ENCODE data around the gene FOXP4. TPM values are rescaled to one million over a fixed set of nuclear protein-coding genes. Genes with fewer than 3 reads are reported as not detected.

FOXP4 gene
- total RNA-seq, 1 experiment from 2014 or later = 26.0 TPM

GRCh38 chr6:41581381-41581991 lies 35.3 kb downstream of the FOXP4 start:
- POLR2A ChIA-PET (ENCODE audit: unreplicated experiment) = interaction anchor here (0.5 to 0.6 kb wide), 3 partner anchors 125 to 509 kb away, joined by 3 to 5 read pairs (median 4); partner anchors contain the start of gene OARD1
- CTCF ChIA-PET = interaction anchor here (0.9 kb wide), 1 partner anchor 117 kb away, joined by 3 read pairs; no protein-coding TSS in a partner anchor
- Histone ChIP-seq H3K4me2 (peak overlapping the region; percentile 47), H3K4me1 (replicated peaks; ENCODE audit: insufficient read depth) (peaks cover 67% of the 10 kb centered on the region), H4K20me1 (ENCODE audit: insufficient read depth) (no peaks in the 10 kb centered on the region), H3K4me3 (no peak overlapping the region), H3F3A (ENCODE audit: insufficient read depth, low read depth) (peaks cover 44% of the 10 kb centered on the region), H3K27me3 (ENCODE audit: insufficient read depth, low read depth) (no peaks in the 10 kb centered on the region), H2AFZ (no peak overlapping the region), H3K9me2 (ENCODE audit: insufficient read depth) (no peaks in the 10 kb centered on the region), H3K36me3 (ENCODE audit: low read depth) (no peaks in the 10 kb centered on the region), H3K9me3 (ENCODE audit: insufficient read depth, low read depth) (no peaks in the 10 kb centered on the region), H3K79me2 (ENCODE audit: low read depth) (no peaks in the 10 kb centered on the region), H3K27ac (peak overlapping the region; percentile 48)
- intact Hi-C loops (cut with micrococcal nuclease; ENCODE audit: unreplicated experiment) = loop anchor here (5.0 kb wide), 1 partner anchor 34 kb away; the partner anchor contains the start of gene FOXP4
- TF ChIP-seq EZH2 (IDR thresholded peaks at IDR 0.05; ENCODE audit: low read depth) (no peak), CTCF (conservative IDR thresholded peaks at IDR 0.05) (no peak)
- DNase-seq = peak; percentile 81 to 83
- BruUV-seq (replicated peaks) = no TSS peak

GRCh38 chr6:41582540-41582939 lies 36.4 kb downstream of the FOXP4 start:
- intact Hi-C loops (cut with micrococcal nuclease; ENCODE audit: unreplicated experiment) = loop anchor here (5.0 kb wide), 1 partner anchor 35 kb away; the partner anchor contains the start of gene FOXP4
- no peak for DNase-seq
- CTCF ChIA-PET = no interaction called here
- TF ChIP-seq EZH2 (IDR thresholded peaks at IDR 0.05; ENCODE audit: low read depth) (no peak), CTCF (conservative IDR thresholded peaks at IDR 0.05) (no peak)
- Histone ChIP-seq H3K4me3 (no peak overlapping the region), H4K20me1 (ENCODE audit: insufficient read depth) (no peaks in the 10 kb centered on the region), H3K4me2 (no peak overlapping the region), H3K27ac (no peak overlapping the region; the same call in 1 of the 2 replicates), H3K9me2 (ENCODE audit: insufficient read depth) (no peaks in the 10 kb centered on the region), H2AFZ (no peak overlapping the region), H3K36me3 (ENCODE audit: low read depth) (no peaks in the 10 kb centered on the region), H3K27me3 (ENCODE audit: insufficient read depth, low read depth) (no peaks in the 10 kb centered on the region), H3K4me1 (replicated peaks; ENCODE audit: insufficient read depth) (peaks cover 57% of the 10 kb centered on the region), H3K9me3 (ENCODE audit: insufficient read depth, low read depth) (no peaks in the 10 kb centered on the region), H3K79me2 (ENCODE audit: low read depth) (no peaks in the 10 kb centered on the region), H3F3A (ENCODE audit: insufficient read depth, low read depth) (peaks cover 38% of the 10 kb centered on the region)
- POLR2A ChIA-PET (ENCODE audit: unreplicated experiment) = no interaction called here
- BruUV-seq (replicated peaks) = no TSS peak

DNA sequence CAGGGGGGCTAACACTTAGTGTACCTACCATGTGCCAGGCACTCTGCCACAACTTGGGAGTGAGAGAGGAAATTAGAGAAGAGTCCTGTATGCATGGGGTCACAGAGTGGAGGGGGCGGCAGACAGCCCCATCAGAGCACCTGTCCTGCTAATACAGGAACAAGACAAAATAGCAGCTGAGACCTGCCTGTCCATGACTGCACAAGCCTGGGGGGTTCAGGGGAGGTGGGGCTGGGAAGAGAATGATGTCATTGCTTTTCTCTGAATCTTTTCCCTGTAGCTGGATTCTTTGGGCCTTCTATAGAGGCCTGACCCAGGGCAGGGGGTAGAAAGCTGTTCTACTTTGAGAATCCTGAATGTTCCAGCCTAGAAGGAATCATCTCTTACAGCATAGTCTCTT lies 37.4 kb downstream of the FOXP4 start:
- H3K79me2 ChIP-seq (ENCODE audit: low read depth) = no peaks in the 10 kb centered on the region
- H2AFZ ChIP-seq = no peak overlapping the region
- no peaks in the 10 kb centered on the region for H3K27me3 ChIP-seq (ENCODE audit: insufficient read depth, low read depth)
- CTCF ChIA-PET = no interaction called here
- TF ChIP-seq CTCF (conservative IDR thresholded peaks at IDR 0.05) (no peak), EZH2 (IDR thresholded peaks at IDR 0.05; ENCODE audit: low read depth) (no peak)
- H3K4me1 ChIP-seq (replicated peaks; ENCODE audit: insufficient read depth) = peaks cover 47% of the 10 kb centered on the region
- no peak overlapping the region for H3K4me3 ChIP-seq
- POLR2A ChIA-PET (ENCODE audit: unreplicated experiment) = no interaction called here
- H3K4me2 ChIP-seq = no peak overlapping the region
- no peaks in the 10 kb centered on the region for H3K9me2 ChIP-seq (ENCODE audit: insufficient read depth)
- H3K9me3 ChIP-seq (ENCODE audit: insufficient read depth, low read depth) = no peaks in the 10 kb centered on the region
- no peak for DNase-seq
- no peaks in the 10 kb centered on the region for H4K20me1 ChIP-seq (ENCODE audit: insufficient read depth)
- no peak overlapping the region for H3K27ac ChIP-seq
- intact Hi-C loops (cut with micrococcal nuclease; ENCODE audit: unreplicated experiment) = loop anchor here (5.0 kb wide), 1 partner anchor 36 kb away; the partner anchor contains the start of gene FOXP4
- BruUV-seq (replicated peaks) = no TSS peak
- peaks cover 29% of the 10 kb centered on the region for H3F3A ChIP-seq (ENCODE audit: insufficient read depth, low read depth)
- H3K36me3 ChIP-seq (ENCODE audit: low read depth) = no peaks in the 10 kb centered on the region
